Spleen (tissue), 11 donors: ENCODE data around the gene LRRC15. TPM values are rescaled to one million over a fixed set of nuclear protein-coding genes. Genes with fewer than 3 reads are reported as not detected.

ENCODE experiments used
- DNase-seq: peaks from one replicate; pipeline ENCODE4 v3.0.0-alpha.2; 2020
- H3K27ac ChIP-seq, 8 donors: fragments of 200-600 bp; sonication (generic) in 7 of 8; 1 replicate in 4 of 8; 2 replicates in 4 of 8; pipeline versions ENCODE4 v1.5.0 to v1.8.0; 2016 to 2021; ENCODE audit warnings: inconsistent platforms in 4 of 8, mild to moderate bottlenecking in 4 of 8, moderate library complexity in 1 of 8
- H3K27me3 ChIP-seq, 7 donors: fragments of 200-600 bp; sonication (generic) in 6 of 7; replicated peaks in 1 of 7; 1 replicate in 4 of 7; 2 replicates in 3 of 7; pipeline versions ENCODE4 v1.5.0 to v1.8.0; 2016 to 2021; ENCODE audit warnings: inconsistent platforms in 3 of 7, mild to moderate bottlenecking in 1 of 7
- H3K36me3 ChIP-seq, 6 donors: fragments of 200-600 bp; sonication (generic) in 5 of 6; 1 replicate in 4 of 6; 2 replicates in 2 of 6; pipeline versions ENCODE4 v1.5.0 to v1.8.0; 2016 to 2021; ENCODE audit warnings: inconsistent platforms in 2 of 6
- H3K4me1 ChIP-seq, 6 donors: fragments of 200-600 bp; sonication (generic) in 5 of 6; 1 replicate in 3 of 6; 2 replicates in 3 of 6; pipeline versions ENCODE4 v1.5.0 to v1.8.0; 2016 to 2021; ENCODE audit warnings: inconsistent platforms in 3 of 6
- H3K4me3 ChIP-seq, 8 donors: fragments of 200-600 bp; sonication (generic) in 7 of 8; 1 replicate in 4 of 8; 2 replicates in 4 of 8; pipeline versions ENCODE4 v1.5.0 to v1.8.0; 2016 to 2021; ENCODE audit warnings: inconsistent platforms in 4 of 8, mild to moderate bottlenecking in 4 of 8, moderate library complexity in 2 of 8
- H3K9me3 ChIP-seq, 8 donors: fragments of 200-600 bp; sonication (generic) in 7 of 8; 1 replicate in 4 of 8; 2 replicates in 4 of 8; pipeline versions ENCODE4 v1.5.0 to v1.8.0; 2016 to 2021; ENCODE audit warnings: inconsistent platforms in 4 of 8
- CTCF ChIP-seq, 11 experiments: fragments of 200-600 bp in 7 of 11; fragments of 450-650 bp in 4 of 11; sonication (generic) in 4 of 11; IDR thresholded peaks in 8 of 11; conservative IDR thresholded peaks in 3 of 11; 1 replicate in 7 of 11; 2 replicates in 4 of 11; pipeline versions ENCODE4 v1.4.0 to v1.8.0; 2016 to 2021; ENCODE audit warnings: antibody characterized with exemption in 11 of 11, inconsistent platforms in 4 of 11, mild to moderate bottlenecking in 1 of 11
- POLR2A ChIP-seq, 3 donors: fragments of 450-650 bp; IDR thresholded peaks; one replicate each; pipeline ENCODE4 v1.5.1; 2017; ENCODE audit warnings: antibody characterized with exemption in 3 of 3, mild to moderate bottlenecking in 1 of 3
- POLR2AphosphoS5 ChIP-seq, 3 donors: sonication (generic); formaldehyde crosslinking; IDR thresholded peaks; one replicate each; pipeline ENCODE4 v1.5.1; 2017; ENCODE audit warnings: antibody characterized with exemption in 3 of 3
- WGBS, 5 donors: extraction: QIAGEN DNeasy Blood & Tissue Kit in 3 of 5; methylation state at CpG; one replicate each; pipeline versions ENCODE4 v1.1.5 to v1.1.7; 2013 to 2018; 5-methylcytosine and 5-hydroxymethylcytosine counted together
- intact Hi-C: fragments of 100-400 bp; cut with DNase I; formaldehyde crosslinking; loops from one replicate; pipeline ENCODE4 v1.15.0; 2023; ENCODE audit warnings: low total_unique reads
- polyA plus RNA-seq, 3 donors: library from polyadenylated mRNA; stranded (reverse); fragments of 200-250 nt; gene quantifications; one replicate each; pipeline ENCODE4 v1.2.1, GENCODE V29; 2013
- total RNA-seq, 7 donors: library from RNA; depleted of rRNA in 3 of 7; stranded (reverse); fragments of >200 nt in 3 of 7; fragmentation: NEBNext Ultra II Directional in 4 of 7; extraction: Animal tissue kit (Norgen Biotek cat#: 25700) in 4 of 7; gene quantifications; one replicate each; pipeline versions ENCODE4 v1.1.0 to v1.2.1, GENCODE V29; 2016 to 2021
- donor health status: healthy with polysubstance abuse.
- donor health status: DM: no; HTN: no; CAD: no; lungs with moderate emphysema.
- donor health status: DM: no; HTN: no; CAD: no.
- donor health status: Bipolar disorder and iron deficiency.
- donor health status: healthy.
- donor health status: DM: no; HTN: no; CAD: no.
- donor health status: DM: yes; HTN: yes; CAD: no.

Gene LRRC15
- total and polyA plus RNA-seq, 10 donors = 0.09 to 1.1 (median 0.35) TPM; not detected in 1

DNA sequence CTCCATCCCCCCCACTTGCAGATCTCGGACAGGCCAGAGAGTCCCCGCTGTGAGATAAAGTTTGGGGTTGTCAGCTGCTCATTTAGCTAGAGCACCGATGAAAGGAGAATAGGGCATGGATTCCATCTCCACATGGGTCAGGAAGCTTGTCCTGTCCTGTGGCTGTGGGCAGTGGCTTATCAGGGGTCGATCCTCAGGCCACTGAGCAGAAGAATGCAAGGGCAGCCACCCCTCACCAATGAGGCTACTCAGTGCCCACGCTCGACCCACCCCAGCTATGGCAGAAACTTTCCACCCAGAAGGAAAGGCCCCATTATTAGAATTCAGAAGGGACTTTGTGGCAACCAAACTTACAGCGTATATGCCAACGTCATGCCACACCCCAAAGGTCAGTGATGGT lies 61.7 kb downstream of the LRRC15 start:
- peaks cover 25 to 66% (median 46%) of the 10 kb centered on the region in 6 donors for H3K4me1 ChIP-seq
- H3K36me3 ChIP-seq = no peaks in the 10 kb centered on the region
- no peaks in the 10 kb centered on the region for H3K9me3 ChIP-seq
- WGBS, 5 donors = 77 to 94% (median 83%) methylated on average over 5 to 8 of the region's 8 CpGs
- H3K27me3 ChIP-seq = peaks cover 0 to 51% (median 0%) of the 10 kb centered on the region in 7 donors
- DNase-seq = peak; percentile 64
- intact Hi-C loops = no loop called here
- H3K27ac ChIP-seq = peak overlapping the region in 3 of 8 donors; percentile 73 to 77 (median 75)
- H3K4me3 ChIP-seq = no peak overlapping the region
- TF ChIP-seq CTCF (IDR thresholded peaks at IDR 0.05 in 8 of 11, conservative IDR thresholded peaks at IDR 0.05 in 3 of 11) (no peak), POLR2A (IDR thresholded peaks at IDR 0.05) (no peak), POLR2AphosphoS5 (IDR thresholded peaks at IDR 0.05) (no peak)

GRCh38 chr3:194306771-194307640 lies 62.5 kb downstream of the LRRC15 start:
- peak; percentile 75 for DNase-seq
- Histone ChIP-seq H3K4me3 (peak overlapping the region in 1 of 8 donors; percentile 41), H3K27ac (peak overlapping the region in 7 of 8 donors; percentile 29 to 77 (median 70)), H3K36me3 (no peaks in the 10 kb centered on the region), H3K9me3 (no peaks in the 10 kb centered on the region), H3K4me1 (peaks cover 25 to 59% (median 46%) of the 10 kb centered on the region in 6 donors), H3K27me3 (peaks cover 0 to 42% (median 0%) of the 10 kb centered on the region in 7 donors)
- WGBS, 5 donors = 18 to 35% (median 25%) methylated on average over 13 of the region's 13 CpGs
- TF ChIP-seq POLR2A (IDR thresholded peaks at IDR 0.05) (no peak), CTCF (IDR thresholded peaks at IDR 0.05 in 8 of 11, conservative IDR thresholded peaks at IDR 0.05 in 3 of 11) (no peak), POLR2AphosphoS5 (IDR thresholded peaks at IDR 0.05) (no peak)
- intact Hi-C loops = no loop called here

GRCh38 chr3:194306109-194306686 lies 63.3 kb downstream of the LRRC15 start:
- peak; percentile 66 to 83 (median 80) for TF ChIP-seq POLR2AphosphoS5 (IDR thresholded peaks at IDR 0.05)
- no peak for TF ChIP-seq POLR2A (IDR thresholded peaks at IDR 0.05)
- WGBS, 5 donors = 6 to 28% (median 15%) methylated on average over 8 to 11 of the region's 11 CpGs
- Histone ChIP-seq H3K4me1 (peaks cover 25 to 59% (median 46%) of the 10 kb centered on the region in 6 donors), H3K9me3 (no peaks in the 10 kb centered on the region), H3K36me3 (no peaks in the 10 kb centered on the region), H3K27me3 (peaks cover 0 to 40% (median 0%) of the 10 kb centered on the region in 7 donors), H3K4me3 (peak overlapping the region in 1 of 8 donors; percentile 41), H3K27ac (peak overlapping the region in 6 of 8 donors; percentile 29 to 77 (median 72))
- DNase-seq = peak; percentile 91
- intact Hi-C loops = no loop called here

DNA sequence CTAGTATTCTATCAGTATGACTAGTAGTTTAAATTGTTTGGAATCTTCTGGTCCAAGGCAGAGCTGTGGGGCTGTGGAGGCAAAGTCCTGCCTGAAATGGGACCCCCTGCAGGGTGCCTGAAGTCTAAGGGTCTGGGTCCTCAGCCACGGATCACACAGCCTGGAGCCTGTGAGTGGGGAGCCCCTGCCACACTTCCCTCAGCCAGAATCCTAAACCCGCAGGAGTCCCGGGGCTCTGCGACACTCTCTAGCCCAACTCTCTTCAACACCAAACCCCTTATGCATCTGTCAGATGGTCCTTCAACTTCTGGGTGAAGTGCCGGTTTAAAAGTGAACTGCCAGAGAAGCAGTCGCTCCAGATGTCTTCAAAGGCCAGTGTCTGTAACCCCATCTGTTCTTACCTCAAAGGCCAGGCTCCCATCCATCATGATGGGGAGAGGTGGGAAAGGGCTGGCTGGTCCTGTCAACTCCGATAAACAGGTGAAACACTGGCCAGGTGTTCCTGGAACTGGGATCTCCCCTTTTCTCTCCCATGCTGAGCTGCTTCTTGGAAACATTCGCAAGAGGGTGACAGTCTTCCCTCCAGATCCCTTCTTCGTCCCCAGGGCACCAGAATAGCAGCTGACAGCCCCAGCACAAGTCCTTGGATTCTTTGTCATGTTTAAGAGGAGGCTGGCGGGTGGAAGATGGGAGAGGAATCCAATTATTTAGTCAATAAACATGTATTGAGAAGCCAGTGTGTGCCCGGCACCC lies 64.0 kb downstream of the LRRC15 start:
- Histone ChIP-seq H3K27me3 (peaks cover 0 to 40% (median 0%) of the 10 kb centered on the region in 7 donors), H3K9me3 (no peaks in the 10 kb centered on the region), H3K4me3 (no peak overlapping the region), H3K36me3 (no peaks in the 10 kb centered on the region), H3K4me1 (peaks cover 25 to 59% (median 46%) of the 10 kb centered on the region in 6 donors), H3K27ac (peak overlapping the region in 4 of 8 donors; percentile 70 to 77 (median 74))
- intact Hi-C loops = no loop called here
- peak; percentile 69 for DNase-seq
- 69 to 83% (median 80%) methylated on average over 10 to 11 of the region's 11 CpGs for WGBS, 5 donors
- TF ChIP-seq POLR2A (IDR thresholded peaks at IDR 0.05) = no peak
- no peak for TF ChIP-seq CTCF (IDR thresholded peaks at IDR 0.05 in 8 of 11, conservative IDR thresholded peaks at IDR 0.05 in 3 of 11)
- no peak for TF ChIP-seq POLR2AphosphoS5 (IDR thresholded peaks at IDR 0.05)
